Measurements from ENCODE around the gene SULT1B1. TPM values are rescaled to one million over a fixed set of nuclear protein-coding genes. Genes with fewer than 3 reads are reported as not detected.

SULT1B1 gene
- total RNA-seq, 1 experiment from 2014 or later = 0.04 TPM

DNA sequence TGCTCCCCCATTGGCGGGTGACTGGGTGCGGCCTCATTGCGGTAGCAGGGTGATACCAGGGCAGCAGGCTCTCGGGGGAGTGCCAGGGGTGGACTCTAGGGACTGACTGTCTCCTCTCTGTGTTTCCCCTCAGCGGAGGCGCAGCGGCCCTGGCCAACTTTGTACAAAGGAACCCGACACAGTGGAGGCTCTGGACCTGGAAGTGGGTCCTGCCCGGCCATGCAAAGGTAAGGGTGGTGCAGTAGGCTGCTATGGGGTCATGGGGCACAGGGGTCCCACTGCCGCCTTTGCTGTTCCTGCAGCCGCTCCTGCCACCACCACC, 16.3 kb downstream of the SULT1B1 start:
- DNase-seq (ENCODE audit: low spot score) (no peak), ATAC-seq (no peak)
- H3K27ac Mint-ChIP-seq = no peak overlapping the region
- CTCF ChIA-PET = no interaction called here
- POLR2A ChIA-PET = no interaction called here
- H3K36me3 Mint-ChIP-seq = peaks cover 8% of the 10 kb centered on the region
- peaks cover 16% of the 10 kb centered on the region for H3K9me3 Mint-ChIP-seq
- no peaks in the 10 kb centered on the region for H3K27me3 Mint-ChIP-seq (ENCODE audit: low read depth)
- no peak overlapping the region for H3K4me3 Mint-ChIP-seq
- H3K4me1 Mint-ChIP-seq = no peaks in the 10 kb centered on the region
- TF ChIP-seq SP1 (CRISPR knock-in tag; conservative IDR thresholded peaks at IDR 0.05) = no peak
- TF ChIP-seq GTF2I (CRISPR knock-in tag; conservative IDR thresholded peaks at IDR 0.05) = no peak
- TF ChIP-seq ATF2 (CRISPR knock-in tag; IDR thresholded peaks at IDR 0.05; ENCODE audit: borderline replicate concordance, low read depth) = no peak
- no peak for TF ChIP-seq ELF4 (CRISPR knock-in tag; IDR thresholded peaks at IDR 0.05; ENCODE audit: low read depth)
- TF ChIP-seq TP53 (CRISPR knock-in tag; IDR thresholded peaks at IDR 0.05) = no peak
- TF ChIP-seq, protein P1, sequence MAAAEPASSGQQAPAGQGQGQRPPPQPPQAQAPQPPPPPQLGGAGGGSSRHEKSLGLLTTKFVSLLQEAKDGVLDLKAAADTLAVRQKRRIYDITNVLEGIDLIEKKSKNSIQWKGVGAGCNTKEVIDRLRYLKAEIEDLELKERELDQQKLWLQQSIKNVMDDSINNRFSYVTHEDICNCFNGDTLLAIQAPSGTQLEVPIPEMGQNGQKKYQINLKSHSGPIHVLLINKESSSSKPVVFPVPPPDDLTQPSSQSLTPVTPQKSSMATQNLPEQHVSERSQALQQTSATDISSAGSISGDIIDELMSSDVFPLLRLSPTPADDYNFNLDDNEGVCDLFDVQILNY (CRISPR knock-in tag; IDR thresholded peaks at IDR 0.05) = no peak
- TF ChIP-seq, protein P2, sequence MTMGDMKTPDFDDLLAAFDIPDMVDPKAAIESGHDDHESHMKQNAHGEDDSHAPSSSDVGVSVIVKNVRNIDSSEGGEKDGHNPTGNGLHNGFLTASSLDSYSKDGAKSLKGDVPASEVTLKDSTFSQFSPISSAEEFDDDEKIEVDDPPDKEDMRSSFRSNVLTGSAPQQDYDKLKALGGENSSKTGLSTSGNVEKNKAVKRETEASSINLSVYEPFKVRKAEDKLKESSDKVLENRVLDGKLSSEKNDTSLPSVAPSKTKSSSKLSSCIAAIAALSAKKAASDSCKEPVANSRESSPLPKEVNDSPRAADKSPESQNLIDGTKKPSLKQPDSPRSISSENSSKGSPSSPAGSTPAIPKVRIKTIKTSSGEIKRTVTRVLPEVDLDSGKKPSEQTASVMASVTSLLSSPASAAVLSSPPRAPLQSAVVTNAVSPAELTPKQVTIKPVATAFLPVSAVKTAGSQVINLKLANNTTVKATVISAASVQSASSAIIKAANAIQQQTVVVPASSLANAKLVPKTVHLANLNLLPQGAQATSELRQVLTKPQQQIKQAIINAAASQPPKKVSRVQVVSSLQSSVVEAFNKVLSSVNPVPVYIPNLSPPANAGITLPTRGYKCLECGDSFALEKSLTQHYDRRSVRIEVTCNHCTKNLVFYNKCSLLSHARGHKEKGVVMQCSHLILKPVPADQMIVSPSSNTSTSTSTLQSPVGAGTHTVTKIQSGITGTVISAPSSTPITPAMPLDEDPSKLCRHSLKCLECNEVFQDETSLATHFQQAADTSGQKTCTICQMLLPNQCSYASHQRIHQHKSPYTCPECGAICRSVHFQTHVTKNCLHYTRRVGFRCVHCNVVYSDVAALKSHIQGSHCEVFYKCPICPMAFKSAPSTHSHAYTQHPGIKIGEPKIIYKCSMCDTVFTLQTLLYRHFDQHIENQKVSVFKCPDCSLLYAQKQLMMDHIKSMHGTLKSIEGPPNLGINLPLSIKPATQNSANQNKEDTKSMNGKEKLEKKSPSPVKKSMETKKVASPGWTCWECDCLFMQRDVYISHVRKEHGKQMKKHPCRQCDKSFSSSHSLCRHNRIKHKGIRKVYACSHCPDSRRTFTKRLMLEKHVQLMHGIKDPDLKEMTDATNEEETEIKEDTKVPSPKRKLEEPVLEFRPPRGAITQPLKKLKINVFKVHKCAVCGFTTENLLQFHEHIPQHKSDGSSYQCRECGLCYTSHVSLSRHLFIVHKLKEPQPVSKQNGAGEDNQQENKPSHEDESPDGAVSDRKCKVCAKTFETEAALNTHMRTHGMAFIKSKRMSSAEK (CRISPR knock-in tag; IDR thresholded peaks at IDR 0.05; ENCODE audit: borderline replicate concordance) = no peak
- no peak for TF ChIP-seq CBFB (CRISPR knock-in tag; IDR thresholded peaks at IDR 0.05; ENCODE audit: low read depth)
- TF ChIP-seq, protein P3, sequence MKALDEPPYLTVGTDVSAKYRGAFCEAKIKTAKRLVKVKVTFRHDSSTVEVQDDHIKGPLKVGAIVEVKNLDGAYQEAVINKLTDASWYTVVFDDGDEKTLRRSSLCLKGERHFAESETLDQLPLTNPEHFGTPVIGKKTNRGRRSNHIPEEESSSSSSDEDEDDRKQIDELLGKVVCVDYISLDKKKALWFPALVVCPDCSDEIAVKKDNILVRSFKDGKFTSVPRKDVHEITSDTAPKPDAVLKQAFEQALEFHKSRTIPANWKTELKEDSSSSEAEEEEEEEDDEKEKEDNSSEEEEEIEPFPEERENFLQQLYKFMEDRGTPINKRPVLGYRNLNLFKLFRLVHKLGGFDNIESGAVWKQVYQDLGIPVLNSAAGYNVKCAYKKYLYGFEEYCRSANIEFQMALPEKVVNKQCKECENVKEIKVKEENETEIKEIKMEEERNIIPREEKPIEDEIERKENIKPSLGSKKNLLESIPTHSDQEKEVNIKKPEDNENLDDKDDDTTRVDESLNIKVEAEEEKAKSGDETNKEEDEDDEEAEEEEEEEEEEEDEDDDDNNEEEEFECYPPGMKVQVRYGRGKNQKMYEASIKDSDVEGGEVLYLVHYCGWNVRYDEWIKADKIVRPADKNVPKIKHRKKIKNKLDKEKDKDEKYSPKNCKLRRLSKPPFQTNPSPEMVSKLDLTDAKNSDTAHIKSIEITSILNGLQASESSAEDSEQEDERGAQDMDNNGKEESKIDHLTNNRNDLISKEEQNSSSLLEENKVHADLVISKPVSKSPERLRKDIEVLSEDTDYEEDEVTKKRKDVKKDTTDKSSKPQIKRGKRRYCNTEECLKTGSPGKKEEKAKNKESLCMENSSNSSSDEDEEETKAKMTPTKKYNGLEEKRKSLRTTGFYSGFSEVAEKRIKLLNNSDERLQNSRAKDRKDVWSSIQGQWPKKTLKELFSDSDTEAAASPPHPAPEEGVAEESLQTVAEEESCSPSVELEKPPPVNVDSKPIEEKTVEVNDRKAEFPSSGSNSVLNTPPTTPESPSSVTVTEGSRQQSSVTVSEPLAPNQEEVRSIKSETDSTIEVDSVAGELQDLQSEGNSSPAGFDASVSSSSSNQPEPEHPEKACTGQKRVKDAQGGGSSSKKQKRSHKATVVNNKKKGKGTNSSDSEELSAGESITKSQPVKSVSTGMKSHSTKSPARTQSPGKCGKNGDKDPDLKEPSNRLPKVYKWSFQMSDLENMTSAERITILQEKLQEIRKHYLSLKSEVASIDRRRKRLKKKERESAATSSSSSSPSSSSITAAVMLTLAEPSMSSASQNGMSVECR (CRISPR knock-in tag; IDR thresholded peaks at IDR 0.05; ENCODE audit: borderline replicate concordance) = no peak
- TF ChIP-seq GRHL2 (CRISPR knock-in tag; IDR thresholded peaks at IDR 0.05; ENCODE audit: insufficient replicate concordance, severe bottlenecking) = no peak

DNA sequence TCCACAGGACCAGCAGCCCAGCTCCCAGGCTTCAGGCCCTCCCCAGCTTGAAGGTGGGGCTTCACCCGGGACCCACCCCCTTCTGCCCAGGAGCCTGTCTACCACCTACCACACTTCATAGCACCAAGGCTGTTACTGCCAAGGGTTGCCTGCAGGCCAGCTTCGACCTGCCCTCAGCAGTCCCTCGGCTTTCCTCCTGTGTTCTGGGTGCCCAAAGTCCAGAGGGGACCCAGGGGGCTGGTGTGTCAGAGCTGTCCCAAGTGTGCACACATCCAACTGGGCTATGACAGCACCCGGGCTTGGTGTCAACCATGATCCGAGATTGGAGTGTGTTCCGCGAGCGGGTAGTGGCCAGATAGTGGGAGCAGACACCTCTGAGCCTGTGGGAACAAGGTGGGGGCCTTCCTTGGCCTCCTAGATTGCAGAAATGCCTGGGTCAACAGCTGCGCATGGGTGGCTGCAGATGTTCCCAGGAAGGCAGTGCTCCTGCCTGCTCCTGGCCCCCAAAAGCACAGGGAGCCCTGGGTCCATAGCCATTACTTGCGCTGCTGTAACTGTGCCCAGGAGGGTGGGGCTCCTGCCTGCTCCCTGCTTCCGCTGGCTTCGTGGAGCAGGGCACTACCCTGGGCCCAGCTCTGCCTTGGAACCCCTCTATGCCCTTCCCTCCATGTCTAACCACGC, 16.8 kb downstream of the SULT1B1 start:
- Mint-ChIP-seq H3K4me1 (no peaks in the 10 kb centered on the region), H3K4me3 (no peak overlapping the region), H3K36me3 (peaks cover 12% of the 10 kb centered on the region), H3K27ac (no peak overlapping the region), H3K9me3 (peaks cover 21% of the 10 kb centered on the region), H3K27me3 (ENCODE audit: low read depth) (no peaks in the 10 kb centered on the region)
- ATAC-seq = no peak
- CTCF ChIA-PET = no interaction called here
- POLR2A ChIA-PET = no interaction called here
- no peak for DNase-seq (ENCODE audit: low spot score)
- TF ChIP-seq TEAD4 (CRISPR knock-in tag; IDR thresholded peaks at IDR 0.05) (no peak), ZNF423 (CRISPR knock-in tag; IDR thresholded peaks at IDR 0.05) (no peak)
- TF ChIP-seq, protein P4, sequence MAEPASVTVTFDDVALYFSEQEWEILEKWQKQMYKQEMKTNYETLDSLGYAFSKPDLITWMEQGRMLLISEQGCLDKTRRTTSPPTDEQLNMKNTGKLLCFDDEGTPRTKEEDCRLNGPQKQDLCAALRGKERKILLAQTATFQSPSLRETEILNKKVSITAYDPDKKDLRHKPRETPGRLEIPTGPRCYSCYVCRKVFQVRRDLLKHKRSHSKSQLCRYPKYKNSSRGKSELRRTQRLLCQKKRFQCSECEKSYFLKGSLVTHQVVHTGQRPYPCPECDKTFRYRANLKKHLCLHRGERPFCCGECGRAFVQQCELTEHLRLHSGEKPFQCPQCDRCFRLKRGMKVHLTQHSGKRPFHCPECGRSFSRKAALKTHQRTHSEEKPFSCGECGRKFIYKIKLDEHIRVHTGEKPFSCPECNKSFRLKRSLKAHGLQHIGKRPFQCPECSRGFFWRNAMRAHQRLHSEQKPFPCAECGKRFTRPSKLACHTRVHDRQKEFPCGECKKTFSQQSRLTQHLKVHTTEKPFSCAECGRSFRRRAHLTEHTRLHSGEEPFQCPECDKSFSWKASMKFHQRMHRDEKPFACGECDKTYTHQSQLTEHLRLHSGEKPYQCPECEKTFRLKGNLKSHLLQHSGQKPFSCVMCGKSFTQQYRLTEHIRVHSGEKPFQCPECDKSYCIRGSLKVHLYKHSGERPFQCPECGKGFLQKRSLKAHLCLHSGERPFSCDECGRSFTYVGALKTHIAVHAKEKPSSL (CRISPR knock-in tag; conservative IDR thresholded peaks at IDR 0.05) = no peak

All from WTC11 (cell line).